HUES48 (cell line): ENCODE results near the gene NRF1.

ENCODE experiments used
- H3K27ac ChIP-seq: one replicate; pipeline ENCODE4 v1.7.0; 2013; ENCODE audit warnings: low read depth, low read length, inconsistent platforms
- H3K27me3 ChIP-seq: 2 replicates; pipeline ENCODE4 v1.6.1; 2013; ENCODE audit warnings: mild to moderate bottlenecking, low read length; ENCODE audit not compliant: control insufficient read depth, insufficient read depth
- H3K36me3 ChIP-seq: 2 replicates; pipeline ENCODE4 v1.6.1; 2013; ENCODE audit warnings: low read length; ENCODE audit not compliant: control insufficient read depth, insufficient read depth
- H3K4me1 ChIP-seq: 2 replicates; pipeline ENCODE4 v1.6.1; 2013; ENCODE audit warnings: mild to moderate bottlenecking, low read length; ENCODE audit not compliant: control insufficient read depth, insufficient read depth
- H3K4me3 ChIP-seq: 2 replicates; pipeline ENCODE4 v1.5.1; 2013; ENCODE audit warnings: mild to moderate bottlenecking, low read depth, low read length
- H3K9ac ChIP-seq: 2 replicates; pipeline ENCODE4 v1.6.1; 2013; ENCODE audit warnings: mild to moderate bottlenecking, low read depth, low read length, moderate library complexity
- H3K9me3 ChIP-seq: 2 replicates; pipeline ENCODE4 v1.6.1; 2013; ENCODE audit warnings: low read length; ENCODE audit not compliant: control insufficient read depth, insufficient read depth

Gene NRF1

GRCh38 chr7:129713544-129713943 is 102.0 kb downstream of the NRF1 start:
- Histone ChIP-seq H3K4me3 (no peak overlapping the region), H3K36me3 (peaks cover 87% of the 10 kb centered on the region)

DNA sequence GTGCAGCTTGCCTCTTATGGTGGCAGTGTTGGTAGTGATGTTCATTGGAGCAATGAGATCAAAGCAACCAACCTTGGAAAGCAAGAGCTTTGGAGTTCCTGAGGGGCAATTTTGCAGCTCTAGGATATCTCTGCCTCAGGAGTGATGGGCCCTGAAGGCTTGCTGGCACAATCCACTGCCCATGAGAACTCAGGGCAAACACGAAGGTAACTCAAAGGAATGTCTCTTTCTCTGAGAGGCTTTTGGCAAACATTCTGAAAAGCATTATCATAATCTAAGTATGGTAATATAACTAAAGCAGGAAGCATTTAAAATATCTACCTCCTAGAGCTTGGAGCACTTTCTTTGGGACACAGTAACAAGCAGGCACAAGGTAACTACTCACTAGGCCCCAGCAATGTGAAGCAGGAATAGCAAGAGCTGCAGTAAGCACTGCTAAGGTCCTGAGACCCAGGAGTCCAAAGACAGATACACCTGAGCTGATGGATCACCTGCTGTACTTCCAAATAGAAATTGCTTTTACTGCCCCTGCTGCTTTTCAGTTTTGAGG is 103.1 kb downstream of the NRF1 start:
- Histone ChIP-seq H3K27me3 (no peaks in the 10 kb centered on the region), H3K4me1 (no peaks in the 10 kb centered on the region), H3K9me3 (no peaks in the 10 kb centered on the region), H3K27ac (no peak overlapping the region), H3K36me3 (peaks cover 87% of the 10 kb centered on the region), H3K4me3 (no peak overlapping the region), H3K9ac (no peak overlapping the region)

More at GRCh38 chr7:129713544-129713943, 102.0 kb downstream of the NRF1 start:
- Histone ChIP-seq H3K27ac (no peak overlapping the region), H3K9me3 (no peaks in the 10 kb centered on the region), H3K4me1 (no peaks in the 10 kb centered on the region), H3K27me3 (no peaks in the 10 kb centered on the region), H3K9ac (no peak overlapping the region)

DNA sequence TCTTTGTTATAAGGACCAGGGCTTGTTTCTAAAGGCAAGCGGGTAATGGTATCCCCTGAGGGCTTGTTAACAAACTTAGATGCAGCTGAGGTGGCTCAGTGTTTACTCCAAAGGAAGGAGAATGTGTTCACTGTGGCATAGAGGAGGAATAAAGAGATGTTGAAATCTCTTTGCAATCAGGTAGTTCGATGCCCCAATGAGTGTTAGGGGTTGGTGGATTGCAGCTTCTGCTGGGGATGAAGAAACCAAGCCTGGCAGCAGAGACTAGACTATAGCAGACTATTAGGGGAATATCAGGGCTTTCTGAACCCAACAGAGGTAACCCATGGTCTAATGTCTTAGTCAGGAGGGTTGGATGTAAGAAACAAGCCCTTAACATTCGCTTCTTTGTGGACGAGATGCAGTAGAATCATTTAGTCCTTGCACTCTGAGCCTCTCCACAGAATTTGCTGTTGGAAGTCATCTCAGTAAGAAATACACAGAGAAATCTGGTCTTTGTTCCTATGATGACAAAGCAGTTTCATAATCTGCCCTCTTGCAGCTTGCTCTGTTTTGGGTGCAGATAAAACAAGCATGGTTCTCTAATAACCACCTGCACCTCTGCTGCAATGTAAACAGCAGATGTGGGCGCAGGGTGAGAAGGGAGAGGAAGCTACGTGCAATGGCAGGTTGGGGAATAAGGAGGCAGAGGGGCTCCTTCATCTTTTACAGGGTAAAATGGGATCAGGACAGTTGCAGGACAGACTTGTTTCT is 108.6 kb downstream of the NRF1 start:
- no peak overlapping the region for H3K27ac ChIP-seq
- no peaks in the 10 kb centered on the region for H3K4me1 ChIP-seq
- peaks cover 67% of the 10 kb centered on the region for H3K36me3 ChIP-seq
- no peak overlapping the region for H3K9ac ChIP-seq
- no peaks in the 10 kb centered on the region for H3K27me3 ChIP-seq
- H3K4me3 ChIP-seq: no peak overlapping the region
- no peaks in the 10 kb centered on the region for H3K9me3 ChIP-seq

DNA sequence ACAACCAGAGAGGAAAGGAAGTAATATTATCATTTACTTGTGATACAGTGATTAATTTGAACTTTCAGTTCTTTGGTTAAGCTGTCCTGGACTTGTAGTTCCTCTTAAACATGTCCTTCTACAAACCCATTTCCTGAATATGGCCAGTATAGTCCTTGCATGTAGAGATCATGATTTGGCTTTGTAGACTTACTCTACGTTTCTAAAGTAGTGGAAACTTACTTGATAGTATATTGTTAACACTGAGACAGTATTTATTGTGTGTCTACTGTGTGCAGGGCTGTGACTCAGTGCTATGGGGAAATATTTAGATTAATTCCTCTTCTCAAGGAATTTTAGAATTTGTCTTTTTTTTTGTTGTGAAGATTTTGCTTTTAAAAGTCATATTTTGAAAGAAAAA is 109.5 kb downstream of the NRF1 start:
- Histone ChIP-seq H3K9ac (no peak overlapping the region), H3K4me1 (no peaks in the 10 kb centered on the region), H3K27ac (no peak overlapping the region), H3K4me3 (no peak overlapping the region), H3K9me3 (no peaks in the 10 kb centered on the region), H3K36me3 (peaks cover 61% of the 10 kb centered on the region), H3K27me3 (no peaks in the 10 kb centered on the region)

- H3K9ac ChIP-seq: no peak overlapping the region
- no peaks in the 10 kb centered on the region for H3K9me3 ChIP-seq
- no peaks in the 10 kb centered on the region for H3K4me1 ChIP-seq
- no peak overlapping the region for H3K27ac ChIP-seq
- peaks cover 60% of the 10 kb centered on the region for H3K36me3 ChIP-seq
- no peaks in the 10 kb centered on the region for H3K27me3 ChIP-seq
- no peak overlapping the region for H3K4me3 ChIP-seq
These were observed 112.2 kb downstream of the NRF1 start for GRCh38 chr7:129723679-129724078.

GRCh38 chr7:129724796-129725195 is 113.3 kb downstream of the NRF1 start:
- Histone ChIP-seq H3K27me3 (no peaks in the 10 kb centered on the region), H3K27ac (no peak overlapping the region), H3K9ac (no peak overlapping the region), H3K4me3 (no peak overlapping the region), H3K36me3 (peaks cover 61% of the 10 kb centered on the region), H3K9me3 (no peaks in the 10 kb centered on the region), H3K4me1 (no peaks in the 10 kb centered on the region)

- H3K27ac ChIP-seq: no peak overlapping the region
- H3K4me1 ChIP-seq: no peaks in the 10 kb centered on the region
- no peak overlapping the region for H3K9ac ChIP-seq
- H3K36me3 ChIP-seq: peaks cover 73% of the 10 kb centered on the region
- no peaks in the 10 kb centered on the region for H3K27me3 ChIP-seq
- H3K4me3 ChIP-seq: no peak overlapping the region
- H3K9me3 ChIP-seq: no peaks in the 10 kb centered on the region
These were observed 117.5 kb downstream of the NRF1 start for GRCh38 chr7:129728875-129729467.

GRCh38 chr7:129729511-129729910 is 118.0 kb downstream of the NRF1 start:
- no peak overlapping the region for H3K9ac ChIP-seq

DNA sequence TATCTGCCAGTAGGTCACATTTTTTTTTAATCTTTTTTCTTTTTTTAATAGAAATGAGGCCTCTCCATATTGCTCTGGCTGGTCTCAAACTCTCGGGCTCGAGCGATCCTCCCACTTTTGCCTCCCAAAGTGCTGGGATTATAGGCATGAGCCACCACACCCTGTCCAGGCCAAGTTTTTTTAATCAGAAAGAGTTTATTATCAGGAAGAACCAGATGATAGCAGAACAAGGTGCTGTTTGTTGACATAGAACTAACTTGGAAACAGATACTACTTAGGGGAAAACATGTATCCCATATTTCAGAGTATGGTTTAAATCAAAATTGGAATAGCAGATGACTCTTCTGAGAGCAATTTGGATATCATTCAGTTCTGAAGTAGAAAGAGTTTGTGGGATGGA is 118.6 kb downstream of the NRF1 start:
- H3K27ac ChIP-seq: no peak overlapping the region
- no peaks in the 10 kb centered on the region for H3K4me1 ChIP-seq
- H3K4me3 ChIP-seq: no peak overlapping the region
- no peaks in the 10 kb centered on the region for H3K27me3 ChIP-seq
- no peak overlapping the region for H3K9ac ChIP-seq
- H3K36me3 ChIP-seq: peaks cover 76% of the 10 kb centered on the region
- H3K9me3 ChIP-seq: no peaks in the 10 kb centered on the region

More at GRCh38 chr7:129729511-129729910, 118.0 kb downstream of the NRF1 start:
- Histone ChIP-seq H3K4me1 (no peaks in the 10 kb centered on the region), H3K27ac (no peak overlapping the region), H3K36me3 (peaks cover 73% of the 10 kb centered on the region), H3K4me3 (no peak overlapping the region), H3K9me3 (no peaks in the 10 kb centered on the region), H3K27me3 (no peaks in the 10 kb centered on the region)

GRCh38 chr7:129734400-129734799 is 122.9 kb downstream of the NRF1 start:
- no peak overlapping the region for H3K27ac ChIP-seq
- no peaks in the 10 kb centered on the region for H3K9me3 ChIP-seq
- H3K27me3 ChIP-seq: no peaks in the 10 kb centered on the region
- no peak overlapping the region for H3K4me3 ChIP-seq
- no peak overlapping the region for H3K9ac ChIP-seq
- peaks cover 17% of the 10 kb centered on the region for H3K4me1 ChIP-seq
- peaks cover 60% of the 10 kb centered on the region for H3K36me3 ChIP-seq

GRCh38 chr7:129739427-129739826 is 127.9 kb downstream of the NRF1 start:
- Histone ChIP-seq H3K9ac (no peak overlapping the region), H3K9me3 (no peaks in the 10 kb centered on the region), H3K4me3 (no peak overlapping the region), H3K4me1 (peaks cover 37% of the 10 kb centered on the region), H3K36me3 (peaks cover 25% of the 10 kb centered on the region), H3K27ac (no peak overlapping the region), H3K27me3 (no peaks in the 10 kb centered on the region)
